GM19025 (cell line): Measurements from ENCODE around the gene ASB3.
"Not testable (repeated sequence)": the region's sequence is repeated elsewhere in the genome, so short reads cannot be mapped to it uniquely, and the experiment has no call there.

Experiments
- ATAC-seq: cut with Tn5 transposase; IDR thresholded peaks from one replicate; pipeline ENCODE4 v1.9.1; 2021; ENCODE audit warnings: mild to moderate bottlenecking, low read depth, moderate library complexity; ENCODE audit not compliant: unreplicated experiment

ASB3 gene

GRCh38 chr2:53744395-53745065 is 42.2 kb downstream of the ASB3 start:
- no peak for ATAC-seq

- no peak for ATAC-seq
Observed at GRCh38 chr2:53740170-53740569, 46.6 kb downstream of the ASB3 start.

GRCh38 chr2:53739032-53739431 is 47.7 kb downstream of the ASB3 start:
- ATAC-seq = no peak

GRCh38 chr2:53737091-53737490 is 49.7 kb downstream of the ASB3 start:
- no peak for ATAC-seq

- ATAC-seq = no peak
Observed at GRCh38 chr2:53729143-53729762, 57.5 kb downstream of the ASB3 start.

- ATAC-seq = no peak
Observed at GRCh38 chr2:53727921-53728320, 58.8 kb downstream of the ASB3 start.

GRCh38 chr2:53725662-53726061 is 61.1 kb downstream of the ASB3 start:
- ATAC-seq = no peak

GRCh38 chr2:53724536-53724935 is 62.2 kb downstream of the ASB3 start:
- ATAC-seq = no peak

- ATAC-seq = not testable (repeated sequence)
Observed at GRCh38 chr2:53720944-53721343, 65.8 kb downstream of the ASB3 start.

GRCh38 chr2:53715568-53715967 is 71.2 kb downstream of the ASB3 start:
- ATAC-seq = no peak

GRCh38 chr2:53711271-53711780 is 75.4 kb downstream of the ASB3 start:
- ATAC-seq = no peak

- no peak for ATAC-seq
Observed at GRCh38 chr2:53708988-53709387, 77.8 kb downstream of the ASB3 start.

GRCh38 chr2:53701221-53701620 is 85.5 kb downstream of the ASB3 start:
- no peak for ATAC-seq

GRCh38 chr2:53697686-53698085 is 89.1 kb downstream of the ASB3 start:
- no peak for ATAC-seq

GRCh38 chr2:53697092-53697491 is 89.7 kb downstream of the ASB3 start:
- no peak for ATAC-seq

- ATAC-seq = no peak
Observed at GRCh38 chr2:53695575-53695974, 91.2 kb downstream of the ASB3 start.

- ATAC-seq = no peak
Observed at GRCh38 chr2:53694096-53694771, 92.5 kb downstream of the ASB3 start.

GRCh38 chr2:53690876-53691275 is 95.9 kb downstream of the ASB3 start:
- no peak for ATAC-seq

- no peak for ATAC-seq
Observed at GRCh38 chr2:53672881-53673522, 113.8 kb downstream of the ASB3 start.

- no peak for ATAC-seq
Observed at GRCh38 chr2:53670331-53670730, 116.4 kb downstream of the ASB3 start.

- ATAC-seq = no peak
Observed at GRCh38 chr2:53668624-53669026, 118.1 kb downstream of the ASB3 start.
